Stimulated activated CD8-positive, alpha-beta memory T cell treated with anti-CD3 and anti-CD28 coated beads, Interleukin-15, amount 100 ng/mL, for 4 hours (primary cell): ENCODE results near the gene TTYH3.

Experiments used
- DNase-seq, 2 donors: peaks; one replicate each; pipeline ENCODE4 v3.0.0-alpha.2; 2020; ENCODE audit warnings: low read depth in 2 of 2

The TTYH3 gene

DNA sequence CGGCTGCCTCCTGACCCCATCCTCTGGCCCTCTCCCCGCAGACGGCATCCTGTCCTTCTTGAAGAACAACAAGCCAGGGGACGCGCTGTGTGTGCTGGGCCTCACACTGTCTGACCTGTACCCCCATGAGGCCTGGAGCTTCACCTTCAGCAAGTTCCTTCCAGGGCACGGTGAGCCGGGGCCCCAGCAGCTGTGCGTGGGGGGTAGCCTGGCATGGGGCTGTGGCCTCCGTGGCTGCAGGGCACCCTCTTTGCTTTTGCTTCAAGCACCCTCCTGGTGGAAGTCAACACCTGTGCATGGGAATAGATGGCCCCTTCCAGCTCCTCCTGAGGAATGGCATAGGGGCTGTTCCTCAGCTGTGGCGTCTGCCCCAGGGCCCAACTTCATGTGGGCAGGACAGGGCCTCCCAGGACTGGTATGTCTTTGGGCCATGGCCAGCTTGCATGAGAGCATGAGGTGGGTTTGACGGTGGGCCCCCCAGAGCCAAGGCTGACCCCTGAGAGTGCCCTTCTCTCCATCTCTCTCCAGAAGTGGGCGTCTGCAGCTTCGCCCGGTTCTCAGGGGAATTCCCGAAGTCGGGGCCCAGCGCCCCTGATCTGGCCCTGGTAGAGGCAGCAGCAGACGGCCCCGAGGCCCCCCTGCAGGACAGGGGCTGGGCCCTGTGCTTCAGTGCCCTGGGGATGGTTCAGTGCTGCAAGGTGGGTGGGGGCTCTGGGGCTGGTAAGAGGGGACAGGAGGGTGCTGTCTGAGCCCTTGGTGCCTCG is 76.9 kb downstream of the TTYH3 start:
- DNase-seq, result no peak

DNA sequence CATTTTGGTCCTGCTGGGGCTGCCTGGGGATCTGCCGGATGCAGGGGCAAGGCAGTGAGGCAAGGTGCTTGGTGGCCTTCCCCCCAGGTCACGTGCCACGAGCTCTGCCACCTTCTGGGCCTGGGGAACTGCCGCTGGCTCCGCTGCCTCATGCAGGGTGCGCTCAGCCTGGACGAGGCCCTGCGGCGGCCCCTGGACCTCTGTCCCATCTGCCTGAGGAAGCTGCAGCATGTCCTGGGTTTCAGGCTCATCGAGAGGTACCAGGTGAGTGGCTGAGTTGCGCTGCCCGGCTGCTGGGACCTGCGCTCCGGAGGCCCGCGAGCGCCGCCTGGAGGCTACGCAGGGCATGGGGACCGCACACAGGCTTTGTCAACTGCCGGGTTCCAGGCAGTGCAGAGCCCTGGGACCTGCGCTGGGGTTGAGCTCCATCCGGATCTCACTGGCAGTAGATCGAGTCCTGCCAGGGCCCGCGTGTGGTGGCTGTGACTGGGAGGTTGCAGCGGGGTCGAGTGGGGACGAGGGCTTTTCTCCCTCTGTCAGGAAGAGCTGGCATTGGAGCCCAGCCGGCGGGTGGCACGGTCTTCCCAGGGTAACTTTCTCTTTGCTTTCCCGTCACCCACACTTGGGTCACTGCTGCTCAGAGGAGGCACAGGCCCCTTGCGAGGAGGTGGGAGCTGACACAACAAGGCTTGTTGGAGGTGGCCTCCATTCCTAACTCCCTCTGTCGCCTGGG is 77.9 kb downstream of the TTYH3 start:
- peak; percentile 42 to 44 for DNase-seq

DNA sequence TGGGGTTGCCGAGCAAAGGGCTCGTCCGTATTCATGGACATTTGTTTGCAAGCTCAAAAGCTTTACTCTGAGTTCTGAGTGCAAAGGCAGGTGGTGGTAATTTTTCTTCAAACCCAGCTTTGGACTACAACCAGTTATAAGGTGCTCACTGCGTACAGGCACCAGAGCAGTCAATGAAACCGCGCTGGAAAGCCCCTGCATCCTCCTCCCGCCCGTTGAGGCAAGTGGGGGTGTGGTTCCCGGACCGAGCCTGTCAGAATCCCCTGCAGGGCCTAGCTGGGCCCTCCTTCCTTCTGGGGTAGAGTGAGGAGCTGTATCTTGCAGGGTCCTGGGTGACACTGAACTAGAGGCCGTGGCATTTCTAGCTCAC is 78.5 kb downstream of the TTYH3 start:
- DNase-seq, result peak; percentile 32 to 34

DNA sequence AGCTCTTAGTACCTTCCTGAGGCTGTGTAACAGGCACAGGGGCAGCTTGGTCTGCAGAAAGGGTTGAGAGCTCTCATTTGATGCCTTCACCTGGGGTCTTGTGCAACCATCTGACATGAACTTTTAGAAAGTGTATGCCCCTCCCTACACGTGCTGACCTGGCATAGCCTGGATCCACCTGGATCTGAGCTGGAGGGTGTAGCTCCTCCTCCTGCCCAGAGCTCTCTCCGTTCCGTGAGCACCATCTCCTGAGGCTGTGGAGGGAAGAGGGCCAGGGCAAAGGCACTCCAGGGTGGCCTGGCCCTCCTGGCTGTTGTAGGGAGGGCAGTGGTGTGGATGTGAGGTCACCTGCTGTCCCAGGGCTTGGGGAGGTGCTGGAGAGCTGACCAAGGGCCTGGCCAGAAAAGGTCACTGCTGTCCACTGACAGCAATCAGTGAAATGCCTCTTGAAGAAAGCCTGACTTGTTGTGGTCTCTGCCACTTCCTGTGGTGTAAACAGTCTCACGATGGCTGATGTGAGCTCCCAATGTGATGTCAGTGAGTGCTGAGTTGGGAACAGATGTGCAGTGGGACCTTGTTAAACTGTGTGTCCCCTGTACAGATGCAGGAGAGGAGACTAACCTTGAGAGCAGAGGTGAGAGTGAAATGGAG is 79.2 kb downstream of the TTYH3 start:
- DNase-seq, result no peak

DNA sequence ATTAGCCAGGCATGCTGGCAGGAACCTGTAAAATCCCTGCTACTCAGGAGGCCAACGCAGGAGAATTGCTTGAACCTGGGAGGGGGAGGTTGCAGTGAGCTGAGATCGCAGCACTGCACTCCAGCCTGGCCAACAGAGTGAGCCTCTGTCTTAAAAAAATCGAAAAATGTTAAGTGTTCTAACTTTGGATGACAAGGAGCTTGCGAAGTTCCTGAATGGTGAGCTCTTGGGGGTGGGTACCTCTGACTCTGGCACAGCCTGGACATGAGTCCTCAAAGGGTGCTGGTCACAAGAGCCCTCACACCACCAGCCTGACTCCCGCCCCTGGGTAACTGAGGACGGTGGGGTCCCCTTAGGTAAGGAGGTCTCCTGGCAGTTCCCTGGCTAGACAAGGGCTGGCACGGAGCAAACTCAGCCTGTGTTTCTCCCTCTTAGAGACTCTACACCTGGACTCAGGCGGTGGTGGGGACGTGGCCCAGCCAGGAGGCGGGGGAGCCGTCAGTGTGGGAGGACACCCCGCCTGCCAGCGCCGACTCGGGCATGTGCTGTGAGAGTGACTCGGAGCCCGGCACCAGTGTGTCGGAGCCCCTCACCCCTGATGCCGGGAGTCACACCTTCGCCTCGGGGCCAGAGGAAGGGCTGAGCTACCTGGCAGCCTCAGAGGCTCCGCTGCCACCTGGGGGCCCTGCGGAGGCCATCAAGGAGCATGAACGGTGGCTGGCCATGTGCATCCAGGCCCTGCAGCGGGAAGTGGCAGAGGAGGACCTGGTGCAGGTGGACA is 80.3 kb downstream of the TTYH3 start:
- no peak for DNase-seq

DNA sequence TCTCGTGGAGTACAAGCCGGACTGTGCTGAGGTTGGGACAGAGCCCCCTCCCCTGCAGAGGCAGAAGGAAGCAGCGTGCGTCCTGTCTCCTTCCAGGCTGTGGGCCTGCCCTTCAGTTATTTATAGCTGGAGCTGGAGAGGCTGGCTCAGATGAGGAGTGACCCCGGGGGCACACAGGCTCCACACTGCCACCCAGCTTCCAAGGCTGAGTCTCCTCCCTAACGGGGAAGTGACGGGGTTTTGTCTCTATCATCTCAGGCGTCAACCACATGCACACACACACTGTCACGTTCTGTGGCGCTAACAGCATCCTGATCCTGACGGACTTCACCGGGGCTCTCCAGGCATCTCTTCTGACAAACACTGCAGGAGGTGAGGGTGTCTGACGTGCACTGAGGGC is 81.6 kb downstream of the TTYH3 start:
- no peak for DNase-seq

DNA sequence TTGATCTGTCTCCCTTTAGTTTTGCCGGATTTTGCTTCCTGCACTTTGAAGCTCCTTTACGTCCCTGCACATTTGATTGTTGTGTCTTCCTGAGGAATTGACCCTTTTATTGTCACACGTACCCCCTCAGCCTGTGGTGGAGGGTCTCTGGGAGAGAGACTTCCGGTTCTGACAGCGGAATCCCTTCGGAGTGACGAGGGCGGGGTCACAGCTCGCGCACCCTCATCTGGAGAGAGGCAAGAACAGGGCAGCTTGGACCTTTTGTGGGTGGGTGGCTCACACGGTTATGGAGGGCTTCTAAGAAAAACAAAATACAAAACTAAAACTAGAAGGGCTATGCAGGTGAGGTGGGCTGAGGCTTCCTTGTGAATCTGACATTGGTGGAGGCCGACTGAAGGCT is 82.2 kb downstream of the TTYH3 start:
- DNase-seq, result no peak
